Measurements from ENCODE around the gene INVS.

GRCh38 chr9:100228352-100228869 lies 129.4 kb downstream of the INVS start:
- TF ChIP-seq CTCF (IDR thresholded peaks at IDR 0.05), result no peak
- TF ChIP-seq POLR2A (IDR thresholded peaks at IDR 0.05), result no peak

All from heart left ventricle (tissue), 13 donors.